Caco-2 (cell line): Measurements from ENCODE around the gene TSHB. TPM values are rescaled to one million over a fixed set of nuclear protein-coding genes. Genes with fewer than 3 reads are reported as not detected.

Experiments
- BruUV-seq: library from RNA; stranded (reverse); fragments of 400-500 nt; replicated peaks from 2 replicates; lab custom pipeline; 2021; lab: Mats Ljungman, UMichigan
- CTCF ChIA-PET: fragments of 300-600 bp; sonication (Branson Sonifier 250); formaldehyde crosslinking; loops from one replicate; lab custom pipeline; 2022; ENCODE audit warnings: antibody characterized with exemption; lab: Charles Lee
- POLR2A ChIA-PET: fragments of 300-600 bp; sonication (Branson Sonifier 250); formaldehyde crosslinking; loops from one replicate; lab custom pipeline; 2022; ENCODE audit warnings: antibody characterized with exemption; lab: Charles Lee
- DNase-seq, 2 experiments: peaks; one replicate each; pipeline versions ENCODE4 v3.0.0 to v3.0.0-alpha.2; 2020 to 2022
- H3K27me3 ChIP-seq: replicated peaks from 2 replicates; pipeline ENCODE4 v1.6.0; 2011; ENCODE audit warnings: low read length; ENCODE audit not compliant: control insufficient read depth, insufficient read depth
- H3K36me3 ChIP-seq: 2 replicates; pipeline ENCODE4 v1.5.1; 2011; ENCODE audit warnings: low read length; ENCODE audit not compliant: control insufficient read depth, insufficient read depth
- H3K4me1 ChIP-seq: fragments of 250-450 bp; sonication (Bioruptor Pico); 2 replicates; pipeline ENCODE4 v1.5.1; 2020; ENCODE audit warnings: mild to moderate bottlenecking
- H3K4me3 ChIP-seq: 2 replicates; pipeline ENCODE4 v1.5.1; 2011; ENCODE audit warnings: low read depth, mild to moderate bottlenecking, control low read depth, low read length
- H3K9me3 ChIP-seq: fragments of 250-450 bp; sonication (Bioruptor Pico); 2 replicates; pipeline ENCODE4 v1.5.1; 2020; ENCODE audit warnings: mild to moderate bottlenecking, moderate library complexity
- H3K27ac Mint-ChIP-seq: one replicate; pipeline ENCODE4 v1.8.0; 2022; ENCODE audit warnings: mixed read lengths; ENCODE audit not compliant: unreplicated experiment
- H3K27me3 Mint-ChIP-seq: one replicate; pipeline ENCODE4 v1.8.0; 2022; ENCODE audit warnings: mixed read lengths; ENCODE audit not compliant: insufficient read depth, unreplicated experiment
- H3K36me3 Mint-ChIP-seq: one replicate; pipeline ENCODE4 v1.8.0; 2022; ENCODE audit warnings: mild to moderate bottlenecking, mixed read lengths; ENCODE audit not compliant: insufficient read depth, unreplicated experiment
- H3K4me1 Mint-ChIP-seq: one replicate; pipeline ENCODE4 v1.8.0; 2022; ENCODE audit warnings: low read depth, mixed read lengths; ENCODE audit not compliant: unreplicated experiment
- H3K4me3 Mint-ChIP-seq: one replicate; pipeline ENCODE4 v1.8.0; 2022; ENCODE audit warnings: mild to moderate bottlenecking, moderate library complexity, mixed read lengths; ENCODE audit not compliant: unreplicated experiment
- H3K9me3 Mint-ChIP-seq: one replicate; pipeline ENCODE4 v1.8.0; 2022; ENCODE audit warnings: mixed read lengths; ENCODE audit not compliant: unreplicated experiment
- CTCF ChIP-seq, 2 experiments: fragments of 200-600 bp in 1 of 2; IDR thresholded peaks; 1 replicate in 1 of 2; 2 replicates in 1 of 2; pipeline versions ENCODE4 v1.5.1 to v1.8.0; 2011 to 2022; ENCODE audit warnings: antibody characterized with exemption in 1 of 2, control low read depth in 1 of 2, inconsistent platforms in 1 of 2, low read depth in 1 of 2, low read length in 1 of 2, mild to moderate bottlenecking in 1 of 2, moderate library complexity in 1 of 2; ENCODE audit not compliant: insufficient read depth in 1 of 2, severe bottlenecking in 1 of 2, unreplicated experiment in 1 of 2
- intact Hi-C: fragments of 100-400 bp; cut with micrococcal nuclease; formaldehyde crosslinking; loops from one replicate; pipeline ENCODE4 v1.10.0; 2022; ENCODE audit not compliant: unreplicated experiment
- total RNA-seq: library from RNA; stranded (reverse); gene quantifications from 2 replicates; pipeline ENCODE4 v1.2.3, GENCODE V29; 2022

Gene TSHB
- total RNA-seq, 1 experiment from 2014 or later = not detected

- Histone ChIP-seq H3K4me3 (no peak overlapping the region), H3K27me3 (no peaks in the 10 kb centered on the region), H3K9me3 (no peaks in the 10 kb centered on the region), H3K36me3 (no peaks in the 10 kb centered on the region), H3K4me1 (no peaks in the 10 kb centered on the region)
- BruUV-seq = no TSS peak
- ChIA-PET POLR2A (no interaction called here), CTCF (interaction anchor here (0.7 kb wide), 2 partner anchors 25 to 59 kb away, joined by 3 read pairs; no protein-coding TSS in a partner anchor)
- DNase-seq = no peak
- H3K4me1 Mint-ChIP-seq = peaks cover 6% of the 10 kb centered on the region
- H3K4me3 Mint-ChIP-seq = no peak overlapping the region
- H3K36me3 Mint-ChIP-seq = no peaks in the 10 kb centered on the region
- TF ChIP-seq CTCF (IDR thresholded peaks at IDR 0.05; ENCODE audit: insufficient read depth in 1 of 2, low read depth in 1 of 2, low read length in 1 of 2, severe bottlenecking in 1 of 2, unreplicated experiment in 1 of 2) = no peak
- no peak overlapping the region for H3K27ac Mint-ChIP-seq
- intact Hi-C loops = no loop called here
- H3K27me3 Mint-ChIP-seq = no peaks in the 10 kb centered on the region
- H3K9me3 Mint-ChIP-seq = no peaks in the 10 kb centered on the region
Observed at GRCh38 chr1:115077984-115078330, 48.3 kb downstream of the TSHB start.

- Mint-ChIP-seq H3K4me3 (no peak overlapping the region), H3K36me3 (no peaks in the 10 kb centered on the region), H3K27me3 (no peaks in the 10 kb centered on the region), H3K4me1 (peaks cover 6% of the 10 kb centered on the region), H3K9me3 (no peaks in the 10 kb centered on the region), H3K27ac (no peak overlapping the region)
- Histone ChIP-seq H3K4me1 (no peaks in the 10 kb centered on the region), H3K4me3 (no peak overlapping the region), H3K27me3 (no peaks in the 10 kb centered on the region), H3K36me3 (no peaks in the 10 kb centered on the region), H3K9me3 (no peaks in the 10 kb centered on the region)
- ChIA-PET CTCF (no interaction called here), POLR2A (no interaction called here)
- intact Hi-C loops = no loop called here
- no peak for TF ChIP-seq CTCF (IDR thresholded peaks at IDR 0.05; ENCODE audit: insufficient read depth in 1 of 2, low read depth in 1 of 2, low read length in 1 of 2, severe bottlenecking in 1 of 2, unreplicated experiment in 1 of 2)
- BruUV-seq = no TSS peak
- DNase-seq = no peak
Observed at GRCh38 chr1:115078708-115079107, 49.1 kb downstream of the TSHB start.

- no peaks in the 10 kb centered on the region for H3K27me3 Mint-ChIP-seq
- no peak for DNase-seq
- no peaks in the 10 kb centered on the region for H3K27me3 ChIP-seq
- H3K36me3 Mint-ChIP-seq = no peaks in the 10 kb centered on the region
- no peak overlapping the region for H3K27ac Mint-ChIP-seq
- no peaks in the 10 kb centered on the region for H3K9me3 Mint-ChIP-seq
- no TSS peak for BruUV-seq
- no peaks in the 10 kb centered on the region for H3K4me1 ChIP-seq
- no peak for TF ChIP-seq CTCF (IDR thresholded peaks at IDR 0.05; ENCODE audit: insufficient read depth in 1 of 2, low read depth in 1 of 2, low read length in 1 of 2, severe bottlenecking in 1 of 2, unreplicated experiment in 1 of 2)
- H3K4me3 Mint-ChIP-seq = no peak overlapping the region
- POLR2A ChIA-PET = no interaction called here
- H3K36me3 ChIP-seq = no peaks in the 10 kb centered on the region
- CTCF ChIA-PET = no interaction called here
- H3K9me3 ChIP-seq = no peaks in the 10 kb centered on the region
- intact Hi-C loops = no loop called here
- H3K4me3 ChIP-seq = no peak overlapping the region
- H3K4me1 Mint-ChIP-seq = peaks cover 6% of the 10 kb centered on the region
Observed at GRCh38 chr1:115082949-115083348, 53.3 kb downstream of the TSHB start.

Other genes starting within 250 kb of the TSHB start
- gene SIKE1, start 249.1 kb upstream of the TSHB start, total RNA-seq = 41.9 and 47.7 TPM in 2 replicates
- not detected in 2 replicates for gene SYCP1, start 175.0 kb upstream of the TSHB start, total RNA-seq
- 6.8 and 6.9 TPM in 2 replicates for gene TSPAN2, start 59.7 kb downstream of the TSHB start, total RNA-seq